CD4-positive, alpha-beta memory T cell (primary cell): Measurements from ENCODE around the gene KANK4. TPM values are rescaled to one million over a fixed set of nuclear protein-coding genes. Genes with fewer than 3 reads are reported as not detected.

Experiments
- CTCF ChIA-PET: fragments of 350-600 bp; sonication (Branson Sonifier 250); formaldehyde crosslinking; loops from one replicate; lab custom pipeline; 2021; ENCODE audit warnings: inconsistent platforms; ENCODE audit not compliant: partially characterized antibody; lab: Charles Lee
- POLR2A ChIA-PET: fragments of 350-600 bp; sonication (Branson Sonifier 250); formaldehyde crosslinking; loops from one replicate; lab custom pipeline; 2021; ENCODE audit not compliant: partially characterized antibody; lab: Charles Lee
- DNase-seq, 5 donors: peaks; one replicate each; pipeline versions ENCODE4 v3.0.0 to v3.0.0-alpha.2; 2020 to 2022; ENCODE audit warnings: mixed read lengths in 1 of 5
- H3K27ac ChIP-seq: one replicate; pipeline ENCODE4 v1.7.0; 2013; ENCODE audit warnings: low read depth, low read length
- H3K27me3 ChIP-seq: 2 replicates; pipeline ENCODE4 v1.7.0; 2013; ENCODE audit warnings: mild to moderate bottlenecking, low read length, moderate library complexity; ENCODE audit not compliant: insufficient read depth
- H3K36me3 ChIP-seq: 2 replicates; pipeline ENCODE4 v1.7.0; 2013; ENCODE audit warnings: mild to moderate bottlenecking, low read length, moderate library complexity; ENCODE audit not compliant: insufficient read depth
- H3K4me1 ChIP-seq: 2 replicates; pipeline ENCODE4 v1.7.0; 2013; ENCODE audit warnings: mild to moderate bottlenecking, low read length, moderate library complexity; ENCODE audit not compliant: insufficient read depth
- H3K4me3 ChIP-seq, 2 donors: one replicate each; pipeline ENCODE4 v1.7.0; 2013; ENCODE audit warnings: low read length in 2 of 2, mild to moderate bottlenecking in 1 of 2
- H3K9me3 ChIP-seq, 2 donors: one replicate each; pipeline ENCODE4 v1.7.0; 2013; ENCODE audit warnings: low read length in 2 of 2, control low read depth in 1 of 2; ENCODE audit not compliant: control insufficient read depth in 1 of 2
- H3K27ac Mint-ChIP-seq, 7 donors: one replicate each; pipeline ENCODE4 v1.8.0; 2020 to 2021; ENCODE audit warnings: mixed read lengths in 7 of 7, mild to moderate bottlenecking in 6 of 7, inconsistent platforms in 3 of 7, moderate library complexity in 3 of 7
- H3K27me3 Mint-ChIP-seq, 2 donors: one replicate each; pipeline ENCODE4 v1.8.0; 2020 to 2021; ENCODE audit warnings: mixed read lengths in 2 of 2
- H3K36me3 Mint-ChIP-seq, 2 donors: one replicate each; pipeline ENCODE4 v1.8.0; 2020 to 2021; ENCODE audit warnings: mixed read lengths in 2 of 2, inconsistent platforms in 1 of 2, mild to moderate bottlenecking in 1 of 2
- H3K4me1 Mint-ChIP-seq, 4 donors: one replicate each; pipeline ENCODE4 v1.8.0; 2020 to 2021; ENCODE audit warnings: mixed read lengths in 4 of 4, mild to moderate bottlenecking in 1 of 4
- H3K4me3 Mint-ChIP-seq, 8 donors: one replicate each; pipeline ENCODE4 v1.8.0; 2020 to 2021; ENCODE audit warnings: mixed read lengths in 8 of 8, mild to moderate bottlenecking in 7 of 8, moderate library complexity in 6 of 8, inconsistent platforms in 3 of 8
- H3K9me3 Mint-ChIP-seq, 8 donors: one replicate each; pipeline ENCODE4 v1.8.0; 2020 to 2021; ENCODE audit warnings: mixed read lengths in 8 of 8, mild to moderate bottlenecking in 5 of 8, inconsistent platforms in 3 of 8, moderate library complexity in 1 of 8
- intact Hi-C: fragments of 100-400 bp; cut with micrococcal nuclease; formaldehyde crosslinking; loops from one replicate; pipeline ENCODE4 v1.15.1; 2023
- polyA plus RNA-seq, 2 donors: library from polyadenylated mRNA; unstranded; fragments of 300-500 nt; fragmentation: Illumina TruSeq; gene quantifications; one replicate each; pipeline ENCODE4 v1.2.3, GENCODE V29; 2021
- total RNA-seq, 2 experiments: library from RNA; stranded (reverse); gene quantifications; one replicate each; pipeline ENCODE4 v1.2.3, GENCODE V29; 2021

Gene KANK4
- total and polyA plus RNA-seq, 4 experiments from 2014 or later = not detected

- no peaks in the 10 kb centered on the region for H3K4me1 ChIP-seq
- H3K9me3 ChIP-seq = no peaks in the 10 kb centered on the region
- Mint-ChIP-seq H3K27ac (no peak overlapping the region), H3K4me3 (no peak overlapping the region), H3K36me3 (peaks cover 2 to 3% of the 10 kb centered on the region in 2 donors), H3K9me3 (peaks cover 3 to 24% (median 19%) of the 10 kb centered on the region in 8 donors), H3K4me1 (peaks cover 0 to 1% (median 0%) of the 10 kb centered on the region in 4 donors), H3K27me3 (peaks cover 0 to 1% of the 10 kb centered on the region in 2 donors)
- no peak overlapping the region for H3K27ac ChIP-seq
- ChIA-PET POLR2A (no interaction called here), CTCF (no interaction called here)
- H3K36me3 ChIP-seq = no peaks in the 10 kb centered on the region
- intact Hi-C loops = no loop called here
- no peaks in the 10 kb centered on the region for H3K27me3 ChIP-seq
- H3K4me3 ChIP-seq = no peak overlapping the region
- no peak for DNase-seq
Observed at GRCh38 chr1:62213075-62213914, 105.9 kb downstream of the KANK4 start.

- Histone ChIP-seq H3K36me3 (no peaks in the 10 kb centered on the region), H3K4me3 (no peak overlapping the region), H3K27ac (no peak overlapping the region), H3K9me3 (no peaks in the 10 kb centered on the region), H3K4me1 (no peaks in the 10 kb centered on the region), H3K27me3 (no peaks in the 10 kb centered on the region)
- Mint-ChIP-seq H3K27ac (no peak overlapping the region), H3K4me1 (peaks cover 0 to 1% (median 0%) of the 10 kb centered on the region in 4 donors), H3K9me3 (peaks cover 3 to 24% (median 19%) of the 10 kb centered on the region in 8 donors), H3K27me3 (peaks cover 0 to 2% of the 10 kb centered on the region in 2 donors), H3K36me3 (peaks cover 2 to 3% of the 10 kb centered on the region in 2 donors), H3K4me3 (no peak overlapping the region)
- ChIA-PET CTCF (no interaction called here), POLR2A (no interaction called here)
- intact Hi-C loops = no loop called here
- no peak for DNase-seq
Observed at GRCh38 chr1:62212411-62212810, 106.8 kb downstream of the KANK4 start.

GRCh38 chr1:62210960-62211359, 108.3 kb downstream of the KANK4 start:
- ChIA-PET CTCF (no interaction called here), POLR2A (no interaction called here)
- no peaks in the 10 kb centered on the region for H3K36me3 ChIP-seq
- H3K4me1 Mint-ChIP-seq = peaks cover 0 to 3% (median 0%) of the 10 kb centered on the region in 4 donors
- H3K9me3 Mint-ChIP-seq = peaks cover 3 to 29% (median 19%) of the 10 kb centered on the region in 8 donors
- intact Hi-C loops = no loop called here
- H3K36me3 Mint-ChIP-seq = peaks cover 2 to 3% of the 10 kb centered on the region in 2 donors
- H3K9me3 ChIP-seq = no peaks in the 10 kb centered on the region
- H3K4me3 ChIP-seq = no peak overlapping the region
- peaks cover 0 to 7% of the 10 kb centered on the region in 2 donors for H3K27me3 Mint-ChIP-seq
- H3K27ac ChIP-seq = no peak overlapping the region
- H3K4me3 Mint-ChIP-seq = no peak overlapping the region
- no peak overlapping the region for H3K27ac Mint-ChIP-seq
- H3K27me3 ChIP-seq = no peaks in the 10 kb centered on the region
- H3K4me1 ChIP-seq = no peaks in the 10 kb centered on the region
- DNase-seq = no peak

- Mint-ChIP-seq H3K27ac (no peak overlapping the region), H3K4me3 (no peak overlapping the region), H3K9me3 (peaks cover 3 to 29% (median 19%) of the 10 kb centered on the region in 8 donors), H3K27me3 (peaks cover 0 to 7% of the 10 kb centered on the region in 2 donors), H3K36me3 (peaks cover 2 to 3% of the 10 kb centered on the region in 2 donors), H3K4me1 (peaks cover 0 to 3% (median 0%) of the 10 kb centered on the region in 4 donors)
- POLR2A ChIA-PET = no interaction called here
- CTCF ChIA-PET = no interaction called here
- no peaks in the 10 kb centered on the region for H3K27me3 ChIP-seq
- H3K4me3 ChIP-seq = no peak overlapping the region
- no peak for DNase-seq
- no peak overlapping the region for H3K27ac ChIP-seq
- intact Hi-C loops = no loop called here
- no peaks in the 10 kb centered on the region for H3K9me3 ChIP-seq
- H3K4me1 ChIP-seq = no peaks in the 10 kb centered on the region
- H3K36me3 ChIP-seq = no peaks in the 10 kb centered on the region
Observed at GRCh38 chr1:62209931-62210595, 109.2 kb downstream of the KANK4 start.

- peaks cover 3 to 29% (median 19%) of the 10 kb centered on the region in 8 donors for H3K9me3 Mint-ChIP-seq
- intact Hi-C loops = no loop called here
- ChIA-PET POLR2A (no interaction called here), CTCF (no interaction called here)
- peaks cover 0 to 3% (median 0%) of the 10 kb centered on the region in 4 donors for H3K4me1 Mint-ChIP-seq
- no peaks in the 10 kb centered on the region for H3K27me3 ChIP-seq
- no peaks in the 10 kb centered on the region for H3K4me1 ChIP-seq
- peaks cover under 1 to 8% of the 10 kb centered on the region in 2 donors for H3K27me3 Mint-ChIP-seq
- peaks cover 2 to 3% of the 10 kb centered on the region in 2 donors for H3K36me3 Mint-ChIP-seq
- H3K36me3 ChIP-seq = no peaks in the 10 kb centered on the region
- DNase-seq = no peak
- no peak overlapping the region for H3K4me3 Mint-ChIP-seq
- H3K27ac Mint-ChIP-seq = no peak overlapping the region
- no peak overlapping the region for H3K27ac ChIP-seq
- no peak overlapping the region for H3K4me3 ChIP-seq
- no peaks in the 10 kb centered on the region for H3K9me3 ChIP-seq
Observed at GRCh38 chr1:62208970-62209369, 110.3 kb downstream of the KANK4 start.

GRCh38 chr1:62208087-62208486, 111.1 kb downstream of the KANK4 start:
- Mint-ChIP-seq H3K4me3 (no peak overlapping the region), H3K36me3 (peaks cover 2 to 3% of the 10 kb centered on the region in 2 donors), H3K9me3 (peaks cover 3 to 29% (median 19%) of the 10 kb centered on the region in 8 donors), H3K27ac (no peak overlapping the region), H3K27me3 (peaks cover 1 to 9% of the 10 kb centered on the region in 2 donors), H3K4me1 (peaks cover 0 to 3% (median 0%) of the 10 kb centered on the region in 4 donors)
- Histone ChIP-seq H3K27ac (no peak overlapping the region), H3K27me3 (no peaks in the 10 kb centered on the region), H3K4me1 (no peaks in the 10 kb centered on the region), H3K9me3 (no peaks in the 10 kb centered on the region), H3K36me3 (no peaks in the 10 kb centered on the region), H3K4me3 (no peak overlapping the region)
- ChIA-PET POLR2A (no interaction called here), CTCF (no interaction called here)
- intact Hi-C loops = no loop called here
- no peak for DNase-seq

GRCh38 chr1:62207187-62207586, 112.0 kb downstream of the KANK4 start:
- POLR2A ChIA-PET = no interaction called here
- H3K36me3 Mint-ChIP-seq = peaks cover 2 to 3% of the 10 kb centered on the region in 2 donors
- intact Hi-C loops = no loop called here
- peaks cover 1 to 10% of the 10 kb centered on the region in 2 donors for H3K27me3 Mint-ChIP-seq
- CTCF ChIA-PET = no interaction called here
- Histone ChIP-seq H3K36me3 (no peaks in the 10 kb centered on the region), H3K9me3 (no peaks in the 10 kb centered on the region), H3K4me3 (no peak overlapping the region), H3K27me3 (no peaks in the 10 kb centered on the region), H3K27ac (no peak overlapping the region), H3K4me1 (no peaks in the 10 kb centered on the region)
- no peak for DNase-seq
- H3K9me3 Mint-ChIP-seq = peaks cover 3 to 29% (median 18%) of the 10 kb centered on the region in 8 donors
- H3K4me1 Mint-ChIP-seq = peaks cover 0 to 3% (median 0%) of the 10 kb centered on the region in 4 donors
- H3K4me3 Mint-ChIP-seq = no peak overlapping the region
- no peak overlapping the region for H3K27ac Mint-ChIP-seq
